A549 (cell line): ENCODE results near the gene FGGY. TPM values are rescaled to one million over a fixed set of nuclear protein-coding genes. Genes with fewer than 3 reads are reported as not detected.

ENCODE experiments used
- ATAC-seq, 2 experiments: fragments of 200-7000 bp in 1 of 2; fragments of >200 bp in 1 of 2; cut with Nextera tagmentation in 1 of 2; cut with Tn5 transposase in 1 of 2; 3 replicates each; pipeline versions ENCODE4 v1.8.0 to v1.9.1; 2018 to 2020; ENCODE audit warnings: mild to moderate bottlenecking in 1 of 2, moderate library complexity in 1 of 2
- CTCF ChIA-PET: fragments of 300-600 bp; sonication (Branson Sonifier 250); formaldehyde crosslinking; extraction: SDS; loops from one replicate; lab custom pipeline; 2021; ENCODE audit warnings: antibody characterized with exemption, inconsistent platforms; lab: Yijun Ruan, JAX
- POLR2A ChIA-PET: fragments of 350-600 bp; formaldehyde crosslinking; extraction: SDS; loops from one replicate; lab custom pipeline; 2021; ENCODE audit warnings: antibody characterized with exemption, inconsistent platforms; lab: Yijun Ruan, JAX
- DNase-seq, 2 experiments: peaks; one replicate each; pipeline versions ENCODE4 v3.0.0 to v3.0.0-alpha.2; 2011 to 2016; ENCODE audit warnings: low read depth in 1 of 2, low spot score in 1 of 2
- FAIRE-seq: peaks from 2 replicates; lab custom pipeline; 2011; peaks lifted over from hg19 to GRCh38; lab: Jason Lieb, UNC
- H3K27ac ChIP-seq, 2 experiments: fragments of >200 bp; sonication (Bioruptor Twin); formaldehyde crosslinking; 3 replicates each; pipeline ENCODE4 v1.5.1; 2016 to 2017
- H3K4me1 ChIP-seq: fragments of >200 bp; sonication (Bioruptor Twin); formaldehyde crosslinking; 3 replicates; pipeline ENCODE4 v1.6.1; 2016
- H3K4me2 ChIP-seq: fragments of >200 bp; sonication (Bioruptor Twin); formaldehyde crosslinking; 3 replicates; pipeline ENCODE4 v1.6.1; 2016
- H3K4me3 ChIP-seq: fragments of >200 bp; sonication (Bioruptor Twin); formaldehyde crosslinking; 3 replicates; pipeline ENCODE4 v1.5.1; 2016
- H3K9me3 ChIP-seq: fragments of >200 bp; sonication (Bioruptor Twin); formaldehyde crosslinking; 3 replicates; pipeline ENCODE4 v1.6.1; 2016
- ATOH8 ChIP-seq: fragments of 250-450 bp; sonication (Bioruptor Pico); IDR thresholded peaks from 2 replicates; pipeline ENCODE4 v1.5.0; 2020; ENCODE audit warnings: low read depth, mild to moderate bottlenecking, moderate library complexity
- CHD4 ChIP-seq: fragments of 200-600 bp; sonication (generic); IDR thresholded peaks from 2 replicates; pipeline ENCODE4 v1.6.1; 2016; ENCODE audit warnings: antibody characterized with exemption, mild to moderate bottlenecking, borderline replicate concordance
- CTCF ChIP-seq: fragments of >200 bp; sonication (Bioruptor Twin); formaldehyde crosslinking; IDR thresholded peaks from 3 replicates; pipeline ENCODE4 v1.5.1; 2016
- EHF ChIP-seq: fragments of 250-450 bp; sonication (Bioruptor Pico); IDR thresholded peaks from 2 replicates; pipeline ENCODE4 v1.5.0; 2020; ENCODE audit warnings: mild to moderate bottlenecking
- EHMT2 ChIP-seq: fragments of 200-600 bp; sonication (generic); IDR thresholded peaks from 2 replicates; pipeline ENCODE4 v1.6.1; 2016; ENCODE audit warnings: antibody characterized with exemption, low read depth, mild to moderate bottlenecking, moderate library complexity
- ELK1 ChIP-seq: fragments of 150-350 bp; IDR thresholded peaks from 2 replicates; pipeline ENCODE4 v1.6.1; 2014; ENCODE audit warnings: low read depth, mild to moderate bottlenecking, low read length
- HOXB13 ChIP-seq: fragments of 250-450 bp; sonication (Bioruptor Pico); IDR thresholded peaks from 2 replicates; pipeline ENCODE4 v1.5.0; 2020; ENCODE audit warnings: low read depth, mild to moderate bottlenecking, moderate library complexity
- KDM1A ChIP-seq: fragments of 200-600 bp; sonication (generic); IDR thresholded peaks from 2 replicates; pipeline ENCODE4 v1.6.1; 2016; ENCODE audit warnings: low read depth, mild to moderate bottlenecking
- KDM5A ChIP-seq: fragments of 200-600 bp; sonication (generic); IDR thresholded peaks from 2 replicates; pipeline ENCODE4 v1.6.1; 2016; ENCODE audit warnings: antibody characterized with exemption, mild to moderate bottlenecking
- MAX ChIP-seq: IDR thresholded peaks from 2 replicates; pipeline ENCODE4 v1.6.1; 2012
- MAZ ChIP-seq: fragments of 150-350 bp; IDR thresholded peaks from 2 replicates; pipeline ENCODE4 v1.6.1; 2014; ENCODE audit warnings: antibody characterized with exemption, low read depth, low read length, borderline replicate concordance
- MYC ChIP-seq: IDR thresholded peaks from 2 replicates; pipeline ENCODE4 v1.6.1; 2012; ENCODE audit warnings: mild to moderate bottlenecking, inconsistent platforms, low read length, improper control_type of control experiment, borderline replicate concordance
- PBX3 ChIP-seq: IDR thresholded peaks from 2 replicates; pipeline ENCODE4 v1.6.1; 2012
- RCOR1 ChIP-seq: fragments of 150-350 bp; IDR thresholded peaks from 2 replicates; pipeline ENCODE4 v1.6.1; 2014; ENCODE audit warnings: antibody characterized with exemption, low read length, low read depth
- REST ChIP-seq: fragments of 200-600 bp; sonication (generic); IDR thresholded peaks from 2 replicates; pipeline ENCODE4 v1.6.1; 2016; ENCODE audit warnings: antibody characterized with exemption, mild to moderate bottlenecking, moderate library complexity
- SREBF2 ChIP-seq: fragments of 450-650 bp; IDR thresholded peaks from 2 replicates; pipeline ENCODE4 v1.6.1; 2014; ENCODE audit warnings: mild to moderate bottlenecking, moderate library complexity
- TFCP2L1 ChIP-seq: fragments of 250-450 bp; sonication (Bioruptor Pico); IDR thresholded peaks from 2 replicates; pipeline ENCODE4 v1.5.0; 2021; ENCODE audit warnings: mild to moderate bottlenecking
- TP53 ChIP-seq: fragments of 250-450 bp; sonication (Bioruptor Pico); IDR thresholded peaks from 2 replicates; pipeline ENCODE4 v1.5.0; 2021; ENCODE audit warnings: mild to moderate bottlenecking, moderate library complexity
- USF2 ChIP-seq: fragments of 450-650 bp; IDR thresholded peaks from 2 replicates; pipeline ENCODE4 v1.6.1; 2014; ENCODE audit warnings: antibody characterized with exemption
- WGBS: methylation state at CpG from one replicate; pipeline ENCODE4 v1.1.6; 2017; ENCODE audit errors: missing lambda C conversion rate; 5-methylcytosine and 5-hydroxymethylcytosine counted together
- polyA plus RNA-seq, 4 experiments: library from polyadenylated mRNA; depleted of rRNA in 3 of 4; stranded (reverse); fragments of >200 nt; fragmentation: RNase III in 1 of 4; extraction: RNeasy Plus Mini Kit Qiagen cat#74134 plus additional on column Dnase treatment in 1 of 4; gene quantifications; 2 replicates in 3 of 4; 3 replicates in 1 of 4; pipeline ENCODE4 v1.2.3, GENCODE V29; 2011 to 2017

FGGY gene
- polyA plus RNA-seq, 2 of the 4 experiments (the other 2 are of a cell fraction): 2.9 to 4.8 TPM

- FAIRE-seq (no peak), DNase-seq (no peak), ATAC-seq (no peak)
- no peak overlapping the region for H3K4me2 ChIP-seq
- H3K4me3 ChIP-seq: no peak overlapping the region
- CTCF ChIA-PET: no interaction called here
- POLR2A ChIA-PET: no interaction called here
- WGBS: 48% methylated on average over 2 of the region's 2 CpGs
- H3K4me1 ChIP-seq: peaks cover 5% of the 10 kb centered on the region; the same call in 2 of the 3 replicates
- H3K27ac ChIP-seq: no peak overlapping the region
- TF ChIP-seq TP53 (CRISPR knock-in tag): no peak
- no peaks in the 10 kb centered on the region for H3K9me3 ChIP-seq
Measured at GRCh38 chr1:59350521-59350920, 53.6 kb downstream of the FGGY start.

- FAIRE-seq (no peak), ATAC-seq (no peak), DNase-seq (no peak)
- Histone ChIP-seq H3K4me3 (no peak overlapping the region), H3K9me3 (no peaks in the 10 kb centered on the region), H3K4me2 (no peak overlapping the region), H3K27ac (no peak overlapping the region), H3K4me1 (peaks cover 6% of the 10 kb centered on the region; the same call in 2 of the 3 replicates)
- POLR2A ChIA-PET: no interaction called here
- 60% methylated on average over 1 of the region's 1 CpG for WGBS
- TF ChIP-seq CTCF (no peak), KDM5A (no peak), RCOR1 (no peak), ELK1 (no peak), MYC (no peak), EHF (no peak), HOXB13 (CRISPR knock-in tag) (no peak), USF2 (no peak), EHMT2 (no peak), TP53 (CRISPR knock-in tag) (no peak), KDM1A (no peak), TFCP2L1 (CRISPR knock-in tag) (no peak), MAZ (no peak), ATOH8 (CRISPR knock-in tag) (no peak), SREBF2 (no peak), MAX (no peak), REST (no peak), CHD4 (no peak), PBX3 (no peak)
- CTCF ChIA-PET: interaction anchor here (1.1 to 1.3 kb wide), 2 partner anchors 11 to 347 kb away, joined by 3 to 4 read pairs; no protein-coding TSS in a partner anchor
Measured at GRCh38 chr1:59352065-59352464, 55.2 kb downstream of the FGGY start.
